Stomach smooth muscle (tissue), 2 donors: ENCODE measurements around the gene IRF2.

Experiments
- H3K27ac ChIP-seq: one replicate; pipeline ENCODE4 v1.7.0; 2013; ENCODE audit warnings: mild to moderate bottlenecking, low read length, inconsistent platforms
- H3K27me3 ChIP-seq, 2 donors: one replicate each; pipeline ENCODE4 v1.7.0; 2013; ENCODE audit warnings: low read length in 2 of 2; ENCODE audit not compliant: insufficient read depth in 2 of 2, control insufficient read depth in 1 of 2
- H3K36me3 ChIP-seq, 2 donors: one replicate each; pipeline ENCODE4 v1.7.0; 2013; ENCODE audit warnings: low read length in 2 of 2; ENCODE audit not compliant: control insufficient read depth in 2 of 2, insufficient read depth in 2 of 2
- H3K4me1 ChIP-seq: one replicate; pipeline ENCODE4 v1.7.0; 2013; ENCODE audit warnings: low read length; ENCODE audit not compliant: control insufficient read depth, insufficient read depth
- H3K4me3 ChIP-seq, 2 donors: one replicate each; pipeline ENCODE4 v1.7.0; 2013; ENCODE audit warnings: low read length in 2 of 2
- H3K9ac ChIP-seq, 2 donors: one replicate each; pipeline ENCODE4 v1.7.0; 2013; ENCODE audit warnings: low read length in 2 of 2, mild to moderate bottlenecking in 1 of 2
- H3K9me3 ChIP-seq, 2 donors: one replicate each; pipeline ENCODE4 v1.7.0; 2013; ENCODE audit warnings: low read length in 2 of 2; ENCODE audit not compliant: control insufficient read depth in 2 of 2
- donor health status: healthy.
- donor health status: Pancreatic carcinoma.

IRF2 gene

GRCh38 chr4:184417802-184418511 lies 56.4 kb downstream of the IRF2 start:
- H3K27ac ChIP-seq: no peak overlapping the region

GRCh38 chr4:184416913-184417734 lies 57.2 kb downstream of the IRF2 start:
- no peaks in the 10 kb centered on the region for H3K27me3 ChIP-seq
- no peak overlapping the region for H3K27ac ChIP-seq
- H3K9ac ChIP-seq: no peak overlapping the region
- no peaks in the 10 kb centered on the region for H3K9me3 ChIP-seq
- H3K4me1 ChIP-seq: peaks cover 12% of the 10 kb centered on the region
- peaks cover 14% of the 10 kb centered on the region in 2 donors for H3K36me3 ChIP-seq
- peak overlapping the region in 1 of 2 donors; percentile 54 for H3K4me3 ChIP-seq

More at GRCh38 chr4:184417802-184418511, 56.4 kb downstream of the IRF2 start:
- no peaks in the 10 kb centered on the region for H3K9me3 ChIP-seq
- peaks cover 12% of the 10 kb centered on the region for H3K4me1 ChIP-seq
- H3K9ac ChIP-seq: no peak overlapping the region
- no peaks in the 10 kb centered on the region for H3K27me3 ChIP-seq
- H3K36me3 ChIP-seq: peaks cover 17 to 18% of the 10 kb centered on the region in 2 donors
- H3K4me3 ChIP-seq: no peak overlapping the region

GRCh38 chr4:184415071-184415470 lies 59.3 kb downstream of the IRF2 start:
- peaks cover 14% of the 10 kb centered on the region in 2 donors for H3K36me3 ChIP-seq
- no peak overlapping the region for H3K4me3 ChIP-seq
- no peaks in the 10 kb centered on the region for H3K9me3 ChIP-seq
- no peak overlapping the region for H3K9ac ChIP-seq
- no peak overlapping the region for H3K27ac ChIP-seq
- peaks cover 12% of the 10 kb centered on the region for H3K4me1 ChIP-seq
- H3K27me3 ChIP-seq: no peaks in the 10 kb centered on the region

GRCh38 chr4:184413261-184414046 lies 60.9 kb downstream of the IRF2 start:
- H3K4me1 ChIP-seq: peaks cover 14% of the 10 kb centered on the region
- peak overlapping the region; percentile 55 for H3K27ac ChIP-seq
- peaks cover 12 to 19% of the 10 kb centered on the region in 2 donors for H3K36me3 ChIP-seq
- H3K9me3 ChIP-seq: no peaks in the 10 kb centered on the region
- H3K27me3 ChIP-seq: no peaks in the 10 kb centered on the region
- H3K4me3 ChIP-seq: no peak overlapping the region
- peak overlapping the region in 1 of 2 donors; percentile 29 for H3K9ac ChIP-seq

- H3K4me1 ChIP-seq: peaks cover 22% of the 10 kb centered on the region
- H3K36me3 ChIP-seq: peaks cover 16 to 21% of the 10 kb centered on the region in 2 donors
- H3K27ac ChIP-seq: no peak overlapping the region
- no peaks in the 10 kb centered on the region for H3K27me3 ChIP-seq
- no peak overlapping the region for H3K4me3 ChIP-seq
- no peaks in the 10 kb centered on the region for H3K9me3 ChIP-seq
- no peak overlapping the region for H3K9ac ChIP-seq
These were observed 63.6 kb downstream of the IRF2 start for GRCh38 chr4:184410748-184411147.

- H3K27ac ChIP-seq: no peak overlapping the region
- H3K9ac ChIP-seq: no peak overlapping the region
- H3K36me3 ChIP-seq: peaks cover 22 to 27% of the 10 kb centered on the region in 2 donors
- no peaks in the 10 kb centered on the region for H3K9me3 ChIP-seq
- peaks cover 22% of the 10 kb centered on the region for H3K4me1 ChIP-seq
- H3K4me3 ChIP-seq: no peak overlapping the region
- no peaks in the 10 kb centered on the region for H3K27me3 ChIP-seq
These were observed 64.2 kb downstream of the IRF2 start for GRCh38 chr4:184409911-184410692.

GRCh38 chr4:184409502-184409901 lies 64.8 kb downstream of the IRF2 start:
- no peaks in the 10 kb centered on the region for H3K9me3 ChIP-seq
- H3K27ac ChIP-seq: no peak overlapping the region
- peaks cover 22% of the 10 kb centered on the region for H3K4me1 ChIP-seq
- no peaks in the 10 kb centered on the region for H3K27me3 ChIP-seq
- no peak overlapping the region for H3K4me3 ChIP-seq
- H3K9ac ChIP-seq: no peak overlapping the region
- peaks cover 22 to 29% of the 10 kb centered on the region in 2 donors for H3K36me3 ChIP-seq

GRCh38 chr4:184408684-184409081 lies 65.7 kb downstream of the IRF2 start:
- H3K4me1 ChIP-seq: peaks cover 19% of the 10 kb centered on the region
- H3K36me3 ChIP-seq: peaks cover 25 to 34% of the 10 kb centered on the region in 2 donors
- no peaks in the 10 kb centered on the region for H3K27me3 ChIP-seq
- H3K4me3 ChIP-seq: no peak overlapping the region
- H3K9ac ChIP-seq: no peak overlapping the region
- no peaks in the 10 kb centered on the region for H3K9me3 ChIP-seq
- no peak overlapping the region for H3K27ac ChIP-seq

GRCh38 chr4:184408021-184408683 lies 66.2 kb downstream of the IRF2 start:
- Histone ChIP-seq H3K27me3 (no peaks in the 10 kb centered on the region), H3K4me3 (no peak overlapping the region), H3K4me1 (peaks cover 14% of the 10 kb centered on the region), H3K9me3 (no peaks in the 10 kb centered on the region), H3K9ac (no peak overlapping the region), H3K36me3 (peaks cover 25 to 38% of the 10 kb centered on the region in 2 donors), H3K27ac (no peak overlapping the region)
